COR-L47 (cell line): ENCODE measurements around the gene TARM1.
"Not testable (repeated sequence)": the region's sequence is repeated elsewhere in the genome, so short reads cannot be mapped to it uniquely, and the experiment has no call there.

ENCODE experiments used
- DNase-seq: peaks from one replicate; lab custom pipeline; 2025; lab: John Stamatoyannopoulos, UW

The TARM1 gene

GRCh38 chr19:54099903-54100255 lies 18.7 kb upstream of the TARM1 start:
- not testable (repeated sequence) for DNase-seq

- DNase-seq = no peak
Observed at GRCh38 chr19:54099190-54099902, 18.2 kb upstream of the TARM1 start.

GRCh38 chr19:54096617-54097106 lies 15.5 kb upstream of the TARM1 start:
- DNase-seq = no peak

- peak; percentile 10 for DNase-seq
Observed at GRCh38 chr19:54095859-54096616, 14.9 kb upstream of the TARM1 start.

GRCh38 chr19:54095136-54095858 lies 14.1 kb upstream of the TARM1 start:
- DNase-seq = no peak

GRCh38 chr19:54094426-54095000 lies 13.3 kb upstream of the TARM1 start:
- DNase-seq = no peak

GRCh38 chr19:54084410-54084809 lies 3.2 kb upstream of the TARM1 start:
- DNase-seq = no peak

- DNase-seq = no peak
Observed at GRCh38 chr19:54077334-54077733, 3.8 kb downstream of the TARM1 start.

GRCh38 chr19:54074851-54075250 lies 6.3 kb downstream of the TARM1 start:
- no peak for DNase-seq

GRCh38 chr19:54073829-54074228 lies 7.3 kb downstream of the TARM1 start:
- DNase-seq = no peak

GRCh38 chr19:54069470-54069869 lies 11.7 kb downstream of the TARM1 start:
- no peak for DNase-seq

- DNase-seq = no peak
Observed at GRCh38 chr19:54063350-54064116, 17.6 kb downstream of the TARM1 start, which contains the start of gene VSTM1. VSTM1 (minus strand) TSS chr19:54063897; CDS start chr19:54063777, 120 bp downstream.

GRCh38 chr19:54062643-54063042 lies 18.5 kb downstream of the TARM1 start:
- no peak for DNase-seq

- no peak for DNase-seq
Observed at GRCh38 chr19:54047616-54048015, 33.5 kb downstream of the TARM1 start.

- DNase-seq = no peak
Observed at GRCh38 chr19:54045771-54046170, 35.4 kb downstream of the TARM1 start.

- DNase-seq = no peak
Observed at GRCh38 chr19:54042989-54043388, 38.2 kb downstream of the TARM1 start.

- DNase-seq = no peak
Observed at GRCh38 chr19:54041969-54042606, 39.1 kb downstream of the TARM1 start.

GRCh38 chr19:54040003-54040402 lies 41.2 kb downstream of the TARM1 start:
- no peak for DNase-seq

GRCh38 chr19:54036542-54036941 lies 44.6 kb downstream of the TARM1 start:
- not testable (repeated sequence) for DNase-seq

- no peak for DNase-seq
Observed at GRCh38 chr19:54035215-54036178, 45.7 kb downstream of the TARM1 start.
